Chondrocyte (in vitro differentiated cells): ENCODE results near the gene DRG1. TPM values are rescaled to one million over a fixed set of nuclear protein-coding genes. Genes with fewer than 3 reads are reported as not detected.
"Not testable (repeated sequence)": the region's sequence is repeated elsewhere in the genome, so short reads cannot be mapped to it uniquely, and the experiment has no call there.

Experiments
- DNase-seq: peaks from one replicate; pipeline ENCODE4 v3.0.0; 2021; ENCODE audit warnings: mixed read lengths, low spot score
- H3K27ac Mint-ChIP-seq: one replicate; pipeline ENCODE4 v1.8.0; 2021; ENCODE audit warnings: mild to moderate bottlenecking, moderate library complexity, mixed read lengths; ENCODE audit not compliant: unreplicated experiment
- H3K27me3 Mint-ChIP-seq: 2 replicates; pipeline ENCODE4 v1.8.0; 2021; ENCODE audit warnings: low read depth, mixed read lengths
- H3K36me3 Mint-ChIP-seq: 2 replicates; pipeline ENCODE4 v1.8.0; 2021; ENCODE audit warnings: low read depth, mixed read lengths
- H3K4me1 Mint-ChIP-seq: 2 replicates; pipeline ENCODE4 v1.8.0; 2021; ENCODE audit warnings: low read depth, mild to moderate bottlenecking, mixed read lengths
- H3K4me3 Mint-ChIP-seq: one replicate; pipeline ENCODE4 v1.8.0; 2021; ENCODE audit warnings: mild to moderate bottlenecking, moderate library complexity, mixed read lengths; ENCODE audit not compliant: unreplicated experiment
- H3K9me3 Mint-ChIP-seq: 2 replicates; pipeline ENCODE4 v1.8.0; 2021; ENCODE audit warnings: low read depth, mixed read lengths
- total RNA-seq: library from RNA; stranded (reverse); gene quantifications from 3 replicates; pipeline ENCODE4 v1.2.1, GENCODE V29; 2021
- TF ChIP-seq, protein P1 (sequence below): fragments of 200-600 bp; sonication (generic); IDR thresholded peaks from 2 replicates; pipeline ENCODE4 v1.5.0; 2021; ENCODE audit warnings: antibody characterized with exemption, mild to moderate bottlenecking, moderate library complexity

DRG1 gene
- total RNA-seq, 1 donor from 2014 or later, result 44.2 TPM

GRCh38 chr22:31361743-31362142 is 37.7 kb upstream of the DRG1 start:
- no peak overlapping the region for H3K4me3 Mint-ChIP-seq
- H3K36me3 Mint-ChIP-seq, result no peaks in the 10 kb centered on the region
- no peak for DNase-seq
- peaks cover 3% of the 10 kb centered on the region for H3K27me3 Mint-ChIP-seq
- TF ChIP-seq, protein P1, sequence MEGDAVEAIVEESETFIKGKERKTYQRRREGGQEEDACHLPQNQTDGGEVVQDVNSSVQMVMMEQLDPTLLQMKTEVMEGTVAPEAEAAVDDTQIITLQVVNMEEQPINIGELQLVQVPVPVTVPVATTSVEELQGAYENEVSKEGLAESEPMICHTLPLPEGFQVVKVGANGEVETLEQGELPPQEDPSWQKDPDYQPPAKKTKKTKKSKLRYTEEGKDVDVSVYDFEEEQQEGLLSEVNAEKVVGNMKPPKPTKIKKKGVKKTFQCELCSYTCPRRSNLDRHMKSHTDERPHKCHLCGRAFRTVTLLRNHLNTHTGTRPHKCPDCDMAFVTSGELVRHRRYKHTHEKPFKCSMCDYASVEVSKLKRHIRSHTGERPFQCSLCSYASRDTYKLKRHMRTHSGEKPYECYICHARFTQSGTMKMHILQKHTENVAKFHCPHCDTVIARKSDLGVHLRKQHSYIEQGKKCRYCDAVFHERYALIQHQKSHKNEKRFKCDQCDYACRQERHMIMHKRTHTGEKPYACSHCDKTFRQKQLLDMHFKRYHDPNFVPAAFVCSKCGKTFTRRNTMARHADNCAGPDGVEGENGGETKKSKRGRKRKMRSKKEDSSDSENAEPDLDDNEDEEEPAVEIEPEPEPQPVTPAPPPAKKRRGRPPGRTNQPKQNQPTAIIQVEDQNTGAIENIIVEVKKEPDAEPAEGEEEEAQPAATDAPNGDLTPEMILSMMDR, result no peak
- H3K4me1 Mint-ChIP-seq, result no peaks in the 10 kb centered on the region
- H3K9me3 Mint-ChIP-seq, result no peaks in the 10 kb centered on the region
- H3K27ac Mint-ChIP-seq, result no peak overlapping the region

- DNase-seq, result no peak
- Mint-ChIP-seq H3K27ac (no peak overlapping the region), H3K9me3 (no peaks in the 10 kb centered on the region), H3K4me1 (no peaks in the 10 kb centered on the region), H3K27me3 (no peaks in the 10 kb centered on the region), H3K4me3 (no peak overlapping the region), H3K36me3 (no peaks in the 10 kb centered on the region)
- TF ChIP-seq, protein P1, result no peak
These were observed 35.4 kb upstream of the DRG1 start for GRCh38 chr22:31363885-31364465.

DNA sequence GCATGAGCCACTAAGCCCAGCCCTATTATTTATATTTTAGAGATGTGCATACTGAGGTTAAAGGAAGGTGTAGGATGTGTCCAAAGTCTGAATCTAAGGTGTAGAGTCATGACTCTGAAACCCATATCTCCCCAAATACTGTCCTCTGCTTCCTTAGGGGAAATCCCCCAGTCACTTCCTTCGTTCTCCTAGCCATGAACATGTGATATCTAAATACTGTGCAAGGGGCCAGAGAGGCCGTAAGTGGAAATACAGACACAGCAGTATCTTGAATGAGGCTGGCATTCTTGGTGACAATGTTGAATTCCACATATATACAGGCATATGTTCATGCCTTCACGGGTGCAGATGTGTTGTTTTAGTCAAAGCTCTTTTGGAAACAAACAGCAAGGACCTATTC is 32.0 kb upstream of the DRG1 start:
- H3K27me3 Mint-ChIP-seq, result no peaks in the 10 kb centered on the region
- no peak for DNase-seq
- H3K4me3 Mint-ChIP-seq, result no peak overlapping the region
- H3K36me3 Mint-ChIP-seq, result no peaks in the 10 kb centered on the region
- TF ChIP-seq, protein P1, result no peak
- H3K9me3 Mint-ChIP-seq, result no peaks in the 10 kb centered on the region
- H3K4me1 Mint-ChIP-seq, result no peaks in the 10 kb centered on the region
- H3K27ac Mint-ChIP-seq, result no peak overlapping the region

DNA sequence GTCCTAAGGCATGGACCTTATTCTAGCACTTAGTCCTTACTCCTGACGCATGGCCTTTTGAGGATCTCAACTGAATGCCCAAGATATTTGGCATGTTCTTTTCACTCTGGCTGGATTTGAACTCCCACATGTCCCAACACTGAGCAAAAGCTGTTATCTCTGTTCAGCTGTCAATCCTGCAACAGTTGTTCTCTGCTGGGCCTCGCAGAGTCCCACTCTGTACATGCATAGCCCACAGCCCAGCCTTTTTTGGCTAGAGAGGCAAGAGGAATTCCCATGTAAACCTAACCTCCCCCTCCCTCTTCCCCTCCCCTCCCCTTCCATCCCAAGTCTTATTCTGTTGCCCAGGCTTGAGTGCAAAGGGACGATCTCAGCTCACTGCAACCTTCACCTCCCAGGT is 21.8 kb upstream of the DRG1 start:
- H3K4me1 Mint-ChIP-seq, result peaks cover 9% of the 10 kb centered on the region
- TF ChIP-seq, protein P1, result no peak

GRCh38 chr22:31378123-31378522 is 21.3 kb upstream of the DRG1 start:
- no peak for DNase-seq
- Mint-ChIP-seq H3K27ac (peak overlapping the region; percentile 68), H3K4me3 (no peak overlapping the region), H3K36me3 (no peaks in the 10 kb centered on the region), H3K9me3 (no peaks in the 10 kb centered on the region), H3K27me3 (no peaks in the 10 kb centered on the region), H3K4me1 (peaks cover 9% of the 10 kb centered on the region)
- TF ChIP-seq, protein P1, result no peak

More for the DNA sequence above, 21.8 kb upstream of the DRG1 start:
- H3K4me3 Mint-ChIP-seq, result no peak overlapping the region
- H3K9me3 Mint-ChIP-seq, result no peaks in the 10 kb centered on the region
- DNase-seq, result peak; percentile 6
- no peaks in the 10 kb centered on the region for H3K36me3 Mint-ChIP-seq
- no peaks in the 10 kb centered on the region for H3K27me3 Mint-ChIP-seq
- no peak overlapping the region for H3K27ac Mint-ChIP-seq

DNA sequence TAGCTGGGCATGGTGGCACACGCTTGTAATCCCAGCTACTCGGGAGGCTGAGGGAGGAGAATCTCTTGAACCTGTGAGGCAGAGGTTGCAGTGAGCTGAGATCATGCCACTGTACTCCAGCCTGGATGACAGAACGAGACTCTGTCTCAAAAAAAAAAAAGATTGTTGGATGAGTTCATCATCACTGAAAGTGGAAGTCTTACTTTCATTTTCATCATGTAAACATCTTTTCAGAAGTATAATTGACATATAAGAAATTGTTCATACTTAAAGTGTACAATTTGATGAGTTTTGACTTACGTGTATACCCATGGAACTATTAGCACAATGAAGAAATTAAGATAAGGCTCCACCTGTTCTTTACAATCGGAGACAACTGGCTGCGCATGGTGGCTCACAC is 20.8 kb upstream of the DRG1 start:
- not testable (repeated sequence) for H3K9me3 Mint-ChIP-seq, DNase-seq, H3K27me3 Mint-ChIP-seq, H3K4me3 Mint-ChIP-seq, H3K36me3 Mint-ChIP-seq, H3K4me1 Mint-ChIP-seq
- peak overlapping the region; percentile 68 for H3K27ac Mint-ChIP-seq
